SU-DHL-6 (cell line): Measurements from ENCODE around the gene ARHGEF26.

Experiments
- H2AFZ ChIP-seq: fragments of 200-600 bp; sonication (generic); 2 replicates; pipeline ENCODE4 v1.6.1; 2014; ENCODE audit warnings: low read depth, mild to moderate bottlenecking, moderate library complexity, mixed read lengths, antibody characterized with exemption, low read length; ENCODE audit not compliant: severe bottlenecking
- H3F3A ChIP-seq: fragments of 200-600 bp; shearing (Covaris generic); 2 replicates; pipeline ENCODE4 v1.6.0; 2016; ENCODE audit warnings: antibody characterized with exemption, mild to moderate bottlenecking; ENCODE audit not compliant: insufficient read depth
- H3K27ac ChIP-seq: fragments of 200-600 bp; sonication (generic); 2 replicates; pipeline ENCODE4 v1.5.1; 2016; ENCODE audit warnings: low read depth, mild to moderate bottlenecking, low read length, moderate library complexity, mixed read lengths
- H3K27me3 ChIP-seq: fragments of 200-600 bp; sonication (generic), shearing (Covaris generic); 2 replicates; pipeline ENCODE4 v1.6.0; 2014; ENCODE audit warnings: mild to moderate bottlenecking, low read length
- H3K36me3 ChIP-seq: fragments of 200-600 bp; sonication (generic); 2 replicates; pipeline ENCODE4 v1.6.1; 2014; ENCODE audit warnings: mild to moderate bottlenecking, low read length, mixed read lengths
- H3K4me2 ChIP-seq: fragments of 300-600, 200-600 bp; shearing (Covaris generic), sonication (generic); 2 replicates; pipeline ENCODE4 v1.6.0; 2014; ENCODE audit warnings: low read length, low read depth, mild to moderate bottlenecking; ENCODE audit not compliant: poor library complexity, severe bottlenecking
- H3K4me3 ChIP-seq: fragments of 200-600 bp; sonication (generic); 2 replicates; pipeline ENCODE4 v1.5.1; 2014; ENCODE audit warnings: antibody characterized with exemption, low read length, mild to moderate bottlenecking, mixed read lengths; ENCODE audit not compliant: insufficient read depth, poor library complexity, severe bottlenecking
- H3K79me2 ChIP-seq: fragments of 200-600 bp; sonication (generic); 2 replicates; pipeline ENCODE4 v1.6.1; 2014; ENCODE audit warnings: mild to moderate bottlenecking, low read length, moderate library complexity; ENCODE audit not compliant: insufficient read depth
- H3K9ac ChIP-seq: fragments of 200-600 bp; sonication (generic); 2 replicates; pipeline ENCODE4 v1.7.0; 2014; ENCODE audit warnings: mild to moderate bottlenecking, low read length
- H3K9me2 ChIP-seq: fragments of 200-600 bp; sonication (generic); replicated peaks from 2 replicates; pipeline ENCODE4 v1.6.1; 2014; ENCODE audit warnings: low read length; ENCODE audit not compliant: insufficient read depth
- H3K9me3 ChIP-seq: fragments of 200-600 bp; sonication (generic); 2 replicates; pipeline ENCODE4 v1.6.1; 2014; ENCODE audit warnings: low read length, mixed read lengths; ENCODE audit not compliant: insufficient read depth
- H4K20me1 ChIP-seq: fragments of 200-600 bp; sonication (generic); 2 replicates; pipeline ENCODE4 v1.6.1; 2014; ENCODE audit warnings: low read depth, mild to moderate bottlenecking, antibody characterized with exemption, low read length, moderate library complexity, mixed read lengths
- CTCF ChIP-seq: fragments of 200-600 bp; sonication (generic); IDR thresholded peaks from one replicate; pipeline ENCODE4 v1.5.1; 2017; ENCODE audit warnings: antibody characterized with exemption, mild to moderate bottlenecking, low read length, moderate library complexity; ENCODE audit not compliant: insufficient read depth, poor library complexity, severe bottlenecking
- EZH2phosphoT487 ChIP-seq: fragments of 200-600 bp; sonication (generic), shearing (Covaris generic); conservative IDR thresholded peaks from 2 replicates; pipeline ENCODE4 v1.6.1; 2018; ENCODE audit warnings: mild to moderate bottlenecking, antibody characterized with exemption, low read length, moderate library complexity, mixed read lengths

ARHGEF26 gene

GRCh38 chr3:154119951-154120350, 1.2 kb upstream of the ARHGEF26 start:
- TF ChIP-seq EZH2phosphoT487 (no peak), CTCF (no peak)
- H3K79me2 ChIP-seq = no peaks in the 10 kb centered on the region
- H2AFZ ChIP-seq = no peak overlapping the region
- no peaks in the 10 kb centered on the region for H3F3A ChIP-seq
- no peak overlapping the region for H3K4me2 ChIP-seq
- H3K9me3 ChIP-seq = no peaks in the 10 kb centered on the region
- no peaks in the 10 kb centered on the region for H4K20me1 ChIP-seq
- no peaks in the 10 kb centered on the region for H3K9me2 ChIP-seq
- no peaks in the 10 kb centered on the region for H3K27me3 ChIP-seq
- H3K27ac ChIP-seq = no peak overlapping the region
- H3K9ac ChIP-seq = no peak overlapping the region
- H3K4me3 ChIP-seq = no peak overlapping the region
- no peaks in the 10 kb centered on the region for H3K36me3 ChIP-seq

DNA sequence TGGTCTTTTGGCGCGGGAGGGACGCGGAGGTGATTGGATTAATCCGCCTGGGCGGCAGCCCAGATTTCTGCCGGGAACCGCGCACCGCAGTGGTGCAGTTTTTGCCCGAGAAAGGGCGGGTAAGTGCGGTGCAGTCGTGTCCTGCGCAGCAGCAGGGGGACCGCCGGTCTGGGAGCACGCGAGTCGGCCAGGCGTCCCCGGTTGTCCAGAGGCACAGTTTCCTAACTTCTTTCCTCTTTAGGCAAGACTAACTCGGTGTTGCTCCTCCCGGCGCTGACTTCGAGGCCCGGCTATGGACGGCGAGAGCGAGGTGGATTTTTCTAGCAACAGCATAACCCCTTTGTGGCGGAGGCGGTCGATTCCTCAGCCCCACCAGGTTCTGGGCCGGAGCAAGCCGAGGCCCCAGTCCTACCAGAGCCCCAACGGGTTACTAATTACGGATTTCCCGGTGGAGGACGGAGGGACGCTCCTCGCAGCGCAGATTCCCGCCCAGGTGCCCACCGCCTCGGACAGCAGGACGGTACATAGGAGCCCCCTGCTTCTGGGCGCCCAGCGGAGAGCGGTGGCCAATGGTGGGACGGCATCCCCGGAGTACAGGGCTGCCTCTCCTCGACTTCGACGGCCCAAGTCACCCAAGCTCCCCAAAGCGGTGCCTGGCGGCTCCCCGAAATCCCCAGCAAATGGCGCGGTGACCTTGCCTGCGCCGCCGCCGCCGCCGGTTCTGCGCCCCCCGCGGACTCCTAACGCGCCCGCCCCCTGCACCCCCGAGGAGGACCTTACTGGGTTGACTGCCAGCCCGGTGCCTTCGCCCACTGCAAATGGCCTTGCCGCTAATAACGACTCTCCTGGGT, 736 bp downstream of the ARHGEF26 start:
- no peaks in the 10 kb centered on the region for H3K27me3 ChIP-seq
- no peak overlapping the region for H3K4me3 ChIP-seq
- H3K9me2 ChIP-seq = no peaks in the 10 kb centered on the region
- no peak overlapping the region for H2AFZ ChIP-seq
- no peaks in the 10 kb centered on the region for H3F3A ChIP-seq
- no peak overlapping the region for H3K9ac ChIP-seq
- TF ChIP-seq CTCF (no peak), EZH2phosphoT487 (no peak)
- no peaks in the 10 kb centered on the region for H4K20me1 ChIP-seq
- no peak overlapping the region for H3K27ac ChIP-seq
- no peak overlapping the region for H3K4me2 ChIP-seq
- H3K9me3 ChIP-seq = no peaks in the 10 kb centered on the region
- H3K36me3 ChIP-seq = no peaks in the 10 kb centered on the region
- H3K79me2 ChIP-seq = no peaks in the 10 kb centered on the region

- Histone ChIP-seq H3K79me2 (no peaks in the 10 kb centered on the region), H3K9me3 (no peaks in the 10 kb centered on the region), H3K9me2 (no peaks in the 10 kb centered on the region), H3K4me2 (no peak overlapping the region), H3K36me3 (no peaks in the 10 kb centered on the region), H3F3A (no peaks in the 10 kb centered on the region), H4K20me1 (no peaks in the 10 kb centered on the region), H3K27me3 (no peaks in the 10 kb centered on the region), H3K4me3 (no peak overlapping the region), H3K9ac (no peak overlapping the region), H3K27ac (no peak overlapping the region), H2AFZ (no peak overlapping the region)
- TF ChIP-seq EZH2phosphoT487 = no peak
- no peak for TF ChIP-seq CTCF
Observed at GRCh38 chr3:154122552-154122911, 1.3 kb downstream of the ARHGEF26 start.
